NCI-H69 (cell line): ENCODE results near the gene ONECUT3.

Experiments
- DNase-seq: peaks from one replicate; lab custom pipeline; 2025; lab: John Stamatoyannopoulos, UW

The ONECUT3 gene

GRCh38 chr19:1739960-1740629 is 13.2 kb upstream of the ONECUT3 start:
- DNase-seq = no peak

- no peak for DNase-seq
Observed at GRCh38 chr19:1742989-1743696, 10.2 kb upstream of the ONECUT3 start.

GRCh38 chr19:1744133-1744665 is 9.1 kb upstream of the ONECUT3 start:
- no peak for DNase-seq

DNA sequence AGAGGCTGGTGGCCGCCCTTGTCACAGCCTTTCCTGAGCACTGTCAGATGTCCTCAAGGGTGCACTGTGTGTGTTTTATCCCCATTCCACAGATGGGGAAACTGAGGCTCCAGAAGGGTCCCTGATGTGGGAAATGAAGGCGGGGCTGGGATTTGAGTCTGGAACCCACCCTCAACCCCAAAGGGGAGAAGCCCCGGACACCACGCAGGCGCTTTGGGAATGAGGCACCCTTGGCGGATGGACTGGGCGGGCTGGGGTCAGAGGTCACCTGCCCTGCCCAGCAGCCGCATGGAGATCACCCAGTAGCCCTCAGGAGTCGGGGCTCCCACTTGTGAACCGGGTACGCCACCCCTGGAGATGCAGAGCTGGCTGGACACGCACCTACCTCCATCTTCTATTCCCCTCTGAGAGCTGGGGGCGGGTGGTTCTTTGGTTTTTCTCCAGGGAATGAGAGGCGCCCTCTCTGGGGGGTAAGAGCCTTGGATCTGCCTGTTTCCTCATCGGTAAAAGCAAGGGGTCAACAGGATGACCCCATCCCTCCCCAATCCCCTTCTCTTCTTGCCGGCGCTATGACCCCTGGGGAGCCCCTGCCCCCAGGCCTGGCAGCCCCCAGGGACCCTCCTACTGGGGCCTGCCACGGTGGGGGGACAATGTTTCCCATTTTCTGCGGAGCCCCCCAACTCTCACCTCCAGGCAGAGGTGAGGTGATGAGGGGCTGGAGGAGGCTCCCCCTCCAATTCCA is 8.3 kb upstream of the ONECUT3 start:
- no peak for DNase-seq

GRCh38 chr19:1745589-1746031 is 7.7 kb upstream of the ONECUT3 start:
- peak; percentile 61 for DNase-seq

DNA sequence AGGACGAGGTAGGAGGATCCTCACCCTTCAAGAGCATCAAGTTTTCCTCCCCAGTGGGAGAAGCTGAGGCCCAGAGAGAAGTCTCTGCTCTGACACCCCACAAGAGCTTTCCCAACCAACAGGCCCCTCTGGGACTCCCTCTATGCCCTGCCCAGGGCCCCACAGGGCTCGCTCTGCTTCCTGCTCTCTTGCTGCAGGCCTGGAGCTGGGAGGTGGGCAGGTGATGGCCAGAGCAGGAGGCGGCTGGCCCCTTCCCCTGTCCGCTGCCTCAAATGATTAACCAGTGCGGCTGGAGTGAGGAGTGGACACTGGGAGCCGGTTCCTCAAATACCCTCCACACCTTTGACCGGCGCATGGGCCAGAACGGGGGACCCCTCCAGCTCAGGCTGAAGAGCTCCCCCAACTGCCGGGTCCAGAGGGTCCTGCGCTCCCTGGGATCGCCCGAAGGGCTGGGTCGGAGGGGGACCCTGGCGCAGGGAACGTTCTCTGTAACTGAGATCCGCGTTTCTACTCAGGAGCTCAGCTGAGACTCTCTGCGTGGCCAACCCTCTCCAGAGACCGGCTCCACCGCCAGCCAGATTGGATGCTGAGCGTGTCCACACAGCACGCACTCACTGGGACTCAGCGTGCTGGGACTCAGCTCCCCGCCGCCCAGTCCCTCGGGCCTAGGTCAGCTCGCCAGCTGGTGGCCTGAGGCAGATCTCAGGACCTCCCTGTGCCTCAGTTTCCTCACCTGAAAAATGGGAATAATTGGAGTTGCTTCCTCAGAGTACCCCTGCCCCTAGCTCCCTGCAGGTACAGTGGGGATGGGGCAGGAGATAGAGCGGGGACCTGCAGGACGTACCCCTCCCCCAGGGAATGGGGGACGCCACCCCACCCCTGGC is 6.7 kb upstream of the ONECUT3 start:
- peak; percentile 45 for DNase-seq

GRCh38 chr19:1747285-1748114 is 5.8 kb upstream of the ONECUT3 start:
- peak; percentile 48 for DNase-seq

- no peak for DNase-seq
Observed at GRCh38 chr19:1748115-1748872, 5.0 kb upstream of the ONECUT3 start.

DNA sequence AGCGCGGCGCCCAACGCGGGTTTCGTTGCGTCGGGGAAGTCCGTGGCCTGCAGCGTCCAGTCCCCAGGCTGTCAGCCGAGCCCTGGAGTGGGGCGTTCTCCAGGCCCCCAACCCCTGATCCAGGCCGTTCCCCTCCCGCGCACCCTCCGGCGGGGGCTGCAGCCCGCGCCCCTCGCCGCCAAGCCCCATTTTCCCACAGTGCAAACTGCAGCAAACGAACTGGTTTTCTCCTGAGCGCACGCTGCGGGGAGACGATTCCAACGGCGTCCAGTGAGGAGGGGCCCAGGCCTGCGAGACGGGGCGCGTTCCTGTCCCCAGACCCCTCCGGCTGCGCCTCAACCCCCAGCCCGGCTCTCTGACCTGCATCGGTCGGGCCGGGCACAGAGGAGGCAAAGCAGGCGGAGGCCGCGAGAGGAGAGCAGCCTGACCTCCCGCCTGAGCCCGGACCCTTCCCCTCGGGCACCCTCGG is 4.4 kb upstream of the ONECUT3 start:
- no peak for DNase-seq

DNA sequence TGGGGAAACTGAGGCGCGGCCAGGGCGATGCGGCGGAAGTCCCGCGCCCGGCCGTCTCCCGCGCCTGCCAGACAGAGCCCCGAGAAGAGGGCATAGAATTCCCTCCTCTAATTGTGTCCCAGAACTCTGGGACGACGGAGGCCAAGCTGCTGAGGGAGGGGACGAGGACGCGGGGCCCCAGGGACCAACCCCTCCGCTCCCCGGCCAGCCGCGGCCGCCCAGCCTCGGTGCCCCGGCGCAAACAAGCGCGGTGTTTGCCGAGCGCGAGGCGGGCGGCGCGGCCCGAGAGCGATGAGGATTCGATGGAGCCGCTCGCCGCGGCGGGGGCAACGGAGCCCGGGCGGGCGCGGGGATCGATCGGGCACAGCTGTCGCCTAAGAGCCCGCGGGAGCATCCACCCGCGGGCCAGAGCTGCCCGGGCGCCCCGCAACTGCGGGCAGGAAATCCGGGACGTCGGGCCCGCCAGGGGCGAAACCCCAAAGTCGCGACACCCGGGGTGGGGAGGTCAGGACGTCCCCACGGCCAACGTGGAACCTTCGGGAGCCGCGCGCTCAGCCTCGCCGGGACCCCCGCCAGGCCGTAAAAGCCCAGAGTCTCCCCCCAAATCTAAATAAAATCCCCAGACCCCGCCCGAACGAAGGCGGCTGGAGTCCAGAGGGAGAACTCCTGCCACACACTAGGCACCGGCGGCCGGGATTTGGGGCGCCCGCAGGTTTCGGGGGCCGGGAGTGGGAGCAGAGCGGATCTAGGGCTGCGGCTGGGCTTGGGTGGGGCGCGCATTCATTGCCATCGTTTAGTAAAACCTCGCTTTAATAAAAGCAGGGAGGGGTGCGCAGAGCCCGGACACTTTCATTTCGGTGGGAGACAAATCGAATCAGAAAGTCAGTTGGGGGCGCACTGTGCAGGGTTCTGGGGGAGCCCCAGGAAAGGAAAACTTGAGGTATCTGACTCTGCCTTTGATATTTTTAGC is 3.6 kb upstream of the ONECUT3 start:
- no peak for DNase-seq

DNA sequence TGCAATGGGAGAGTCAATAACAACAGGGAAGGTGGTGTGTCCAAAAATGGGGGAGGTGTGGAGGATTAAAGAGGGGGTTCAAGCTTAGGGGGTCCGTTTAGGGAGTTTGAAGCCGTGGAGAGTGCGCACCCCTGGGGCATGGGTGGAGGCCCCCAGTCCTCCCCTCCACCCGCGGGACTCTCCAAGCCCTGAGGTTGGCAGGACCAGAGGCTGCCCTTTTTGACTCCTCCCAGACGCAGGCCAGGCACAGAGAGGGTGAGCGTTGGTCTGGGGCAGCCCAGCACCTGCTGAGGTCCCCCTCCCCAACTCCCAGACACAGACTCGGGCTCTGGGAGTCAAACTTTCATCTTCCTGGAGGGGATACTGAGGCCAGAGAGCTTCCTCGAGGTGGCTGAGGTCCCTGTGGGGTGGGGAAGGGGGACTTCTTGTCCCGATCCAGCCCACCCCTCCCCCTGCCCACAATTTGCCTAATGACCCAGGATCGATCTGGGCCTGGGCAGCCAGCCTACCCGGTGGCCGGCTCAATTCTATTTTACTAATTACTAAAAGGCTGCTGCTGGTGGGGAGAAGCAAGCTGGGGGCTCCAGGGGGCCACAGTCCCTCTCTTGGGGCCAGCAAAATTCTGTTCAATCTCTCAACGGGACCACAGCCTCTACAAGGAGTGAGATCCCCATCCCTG is 2.8 kb upstream of the ONECUT3 start:
- no peak for DNase-seq

GRCh38 chr19:1751367-1752008 is 1.8 kb upstream of the ONECUT3 start:
- no peak for DNase-seq

DNA sequence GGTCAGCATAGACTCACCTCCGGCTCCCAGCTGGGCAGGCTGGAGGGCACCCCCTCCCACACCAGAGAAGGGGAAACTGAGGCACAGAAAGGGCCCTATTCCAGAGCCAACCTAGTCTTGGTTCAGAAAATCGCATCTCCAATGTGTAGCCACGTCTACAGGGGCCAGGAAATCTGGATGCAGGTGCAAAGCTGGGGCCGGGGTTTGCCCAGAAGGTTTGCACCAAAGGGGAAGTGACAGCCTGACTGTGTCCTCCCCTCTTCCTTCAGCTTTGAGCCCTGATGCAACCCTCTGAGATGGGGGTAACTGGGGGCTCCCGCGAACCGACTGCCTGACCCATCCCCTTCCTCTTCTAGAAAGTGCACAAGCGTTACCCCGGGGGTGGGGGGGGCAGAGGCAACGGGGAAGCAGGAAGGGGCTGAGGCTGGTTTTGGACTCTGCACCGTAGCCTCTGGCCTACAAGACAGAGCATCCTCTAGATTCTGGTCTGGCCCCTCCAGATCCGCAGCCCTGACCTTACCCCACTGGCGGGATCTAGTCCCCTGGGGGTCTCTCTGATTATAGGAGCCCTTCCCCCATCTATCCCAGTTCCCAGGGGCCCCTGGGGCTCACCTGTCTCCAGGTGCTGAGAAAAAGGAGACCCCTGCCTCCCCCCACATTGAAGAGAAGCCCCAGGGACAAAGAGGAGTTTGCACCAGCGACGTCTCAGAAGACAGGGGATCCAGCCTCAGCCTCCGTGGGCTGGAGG is 1.1 kb upstream of the ONECUT3 start:
- no peak for DNase-seq

DNA sequence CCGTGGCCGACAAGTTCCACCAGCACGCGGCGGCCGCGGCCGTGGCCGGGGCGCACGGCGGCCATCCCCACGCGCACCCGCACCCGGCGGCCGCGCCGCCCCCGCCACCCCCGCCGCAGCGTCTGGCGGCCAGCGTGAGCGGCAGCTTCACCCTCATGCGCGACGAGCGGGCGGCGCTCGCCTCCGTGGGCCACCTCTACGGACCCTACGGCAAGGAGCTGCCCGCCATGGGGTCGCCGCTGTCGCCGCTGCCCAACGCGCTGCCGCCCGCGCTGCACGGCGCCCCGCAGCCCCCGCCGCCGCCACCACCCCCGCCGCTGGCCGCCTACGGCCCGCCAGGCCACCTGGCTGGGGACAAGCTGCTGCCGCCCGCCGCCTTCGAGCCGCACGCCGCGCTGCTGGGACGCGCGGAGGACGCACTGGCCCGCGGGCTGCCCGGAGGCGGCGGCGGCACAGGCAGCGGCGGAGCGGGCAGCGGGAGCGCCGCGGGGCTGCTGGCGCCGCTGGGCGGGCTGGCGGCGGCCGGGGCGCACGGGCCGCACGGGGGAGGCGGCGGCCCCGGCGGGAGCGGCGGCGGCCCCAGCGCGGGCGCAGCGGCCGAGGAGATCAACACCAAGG is 821 bp downstream of the ONECUT3 start:
- DNase-seq = no peak

DNA sequence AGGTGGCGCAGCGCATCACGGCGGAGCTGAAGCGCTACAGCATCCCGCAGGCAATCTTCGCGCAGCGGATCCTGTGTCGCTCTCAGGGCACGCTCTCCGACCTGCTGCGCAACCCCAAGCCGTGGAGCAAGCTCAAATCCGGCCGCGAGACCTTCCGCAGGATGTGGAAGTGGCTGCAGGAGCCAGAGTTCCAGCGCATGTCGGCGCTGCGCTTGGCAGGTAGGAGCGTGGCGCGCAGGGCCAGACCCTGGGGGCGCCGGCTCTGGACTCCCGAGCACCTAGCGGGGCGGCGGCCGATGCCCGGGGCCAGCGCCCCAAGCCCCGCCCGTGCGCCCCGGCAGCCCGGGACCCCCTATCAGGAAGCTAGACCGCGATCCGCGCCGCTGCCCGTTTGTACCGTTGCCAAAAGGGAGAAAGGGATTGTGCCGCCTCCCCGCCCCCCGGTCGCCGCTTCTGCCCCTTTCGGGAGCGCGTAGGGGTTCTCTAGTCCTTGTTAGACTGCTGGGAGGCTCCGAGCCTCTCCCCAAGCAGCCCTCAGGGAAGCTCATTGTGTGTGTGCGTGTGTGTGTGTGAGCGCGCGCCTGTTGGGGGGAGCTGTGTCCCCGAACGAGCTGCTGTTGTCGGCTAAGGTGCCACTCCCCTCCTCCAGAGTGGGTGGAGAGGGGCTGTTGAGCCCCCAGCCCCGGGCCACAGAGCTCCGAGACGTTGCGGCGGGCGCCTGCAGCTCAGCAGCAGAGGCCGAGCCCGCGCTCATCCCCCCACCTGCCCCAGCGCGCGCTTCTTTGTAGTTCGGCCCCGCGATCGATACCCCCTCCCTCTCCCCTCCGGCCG is 1.5 kb downstream of the ONECUT3 start:
- peak; percentile 42 for DNase-seq
